Activated T-helper 1 cell treated with anti-CD3 and anti-CD28 coated beads, Interleukin-12 subunit alpha, Interleukin-12 subunit beta, Interleukin-2, Interleukin-4 antibody, amounts not matched to agents 30 ng/mL and 10 ng/mL and 1 ng/mL, durations not matched to agents 14 hours and 24 hours and 36 hours (primary cell): ENCODE measurements around the gene KCTD2. TPM values are rescaled to one million over a fixed set of nuclear protein-coding genes. Genes with fewer than 3 reads are reported as not detected.
A peak's percentile ranks its signal among the peaks of the same experiment; 100 is the strongest.
"Not testable (repeated sequence)": the region's sequence is repeated elsewhere in the genome, so short reads cannot be mapped to it uniquely, and the experiment has no call there.

Source experiments
- DNase-seq: peaks from one replicate; pipeline ENCODE4 v3.0.0; 2021; ENCODE audit warnings: low spot score
- H3K27ac Mint-ChIP-seq: one replicate; pipeline ENCODE4 v1.8.0; 2021; ENCODE audit warnings: mild to moderate bottlenecking, mixed read lengths
- H3K27me3 Mint-ChIP-seq: one replicate; pipeline ENCODE4 v1.8.0; 2022; ENCODE audit warnings: mild to moderate bottlenecking, moderate library complexity, mixed read lengths; ENCODE audit not compliant: insufficient read depth
- H3K36me3 Mint-ChIP-seq: one replicate; pipeline ENCODE4 v1.8.0; 2021; ENCODE audit warnings: low read depth, mixed read lengths
- H3K4me1 Mint-ChIP-seq: one replicate; pipeline ENCODE4 v1.8.0; 2021; ENCODE audit warnings: low read depth, mixed read lengths
- H3K4me3 Mint-ChIP-seq: one replicate; pipeline ENCODE4 v1.8.0; 2021; ENCODE audit warnings: mild to moderate bottlenecking, moderate library complexity, mixed read lengths
- H3K9me3 Mint-ChIP-seq: one replicate; pipeline ENCODE4 v1.8.0; 2021; ENCODE audit warnings: mixed read lengths
- intact Hi-C: fragments of 100-400 bp; cut with micrococcal nuclease; formaldehyde crosslinking; loops from one replicate; pipeline ENCODE4 v1.15.1; 2024
- total RNA-seq: library from RNA; stranded (reverse); gene quantifications from 2 replicates; pipeline ENCODE4 v1.2.3, GENCODE V29; 2022

The KCTD2 gene, protein sequence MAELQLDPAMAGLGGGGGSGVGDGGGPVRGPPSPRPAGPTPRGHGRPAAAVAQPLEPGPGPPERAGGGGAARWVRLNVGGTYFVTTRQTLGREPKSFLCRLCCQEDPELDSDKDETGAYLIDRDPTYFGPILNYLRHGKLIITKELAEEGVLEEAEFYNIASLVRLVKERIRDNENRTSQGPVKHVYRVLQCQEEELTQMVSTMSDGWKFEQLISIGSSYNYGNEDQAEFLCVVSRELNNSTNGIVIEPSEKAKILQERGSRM
- 21.2 and 22.6 TPM in 2 replicates for total RNA-seq

- H3K4me1 Mint-ChIP-seq = peaks cover 34% of the 10 kb centered on the region
- intact Hi-C loops = loop anchor here (1.0 to 5.0 kb wide), 11 partner anchors 11 to 358 kb away; partner anchors contain the start of genes ARMC7, FDXR, GGA3 and GRB2
- H3K36me3 Mint-ChIP-seq = peaks cover 7% of the 10 kb centered on the region
- H3K9me3 Mint-ChIP-seq = no peaks in the 10 kb centered on the region
- peak within 1 kb of the TSS; percentile 100 for H3K4me3 Mint-ChIP-seq
- H3K27me3 Mint-ChIP-seq = no peaks in the 10 kb centered on the region
- peak within 1 kb of the TSS; percentile 98 for H3K27ac Mint-ChIP-seq
- peak; percentile 93 for DNase-seq
Observed at GRCh38 chr17:75046407-75047289, at the start of gene KCTD2, which contains the start of gene ATP5PD. Gene KCTD2 (plus strand): TSS chr17:75047225. CDS start chr17:75047251, 26 bp downstream. Gene ATP5PD (minus strand): TSS chr17:75046969. CDS start chr17:75042650, 4,319 bp downstream.

- Mint-ChIP-seq H3K36me3 (no peaks in the 10 kb centered on the region), H3K4me1 (no peaks in the 10 kb centered on the region), H3K4me3 (no peak overlapping the region), H3K27ac (no peak overlapping the region), H3K27me3 (peaks cover 9% of the 10 kb centered on the region), H3K9me3 (no peaks in the 10 kb centered on the region)
- intact Hi-C loops = no loop called here
- no peak for DNase-seq
Observed at GRCh38 chr17:74998783-74999182, 48.2 kb upstream of the KCTD2 start.

GRCh38 chr17:74999523-74999922 lies 47.5 kb upstream of the KCTD2 start:
- Mint-ChIP-seq H3K4me1 (no peaks in the 10 kb centered on the region), H3K27ac (no peak overlapping the region), H3K36me3 (no peaks in the 10 kb centered on the region), H3K4me3 (no peak overlapping the region), H3K9me3 (no peaks in the 10 kb centered on the region), H3K27me3 (peaks cover 9% of the 10 kb centered on the region)
- no peak for DNase-seq
- intact Hi-C loops = no loop called here

GRCh38 chr17:75001915-75002843 lies 44.8 kb upstream of the KCTD2 start:
- Mint-ChIP-seq H3K9me3 (no peaks in the 10 kb centered on the region), H3K27me3 (peaks cover 4% of the 10 kb centered on the region), H3K4me1 (no peaks in the 10 kb centered on the region), H3K4me3 (no peak overlapping the region), H3K27ac (no peak overlapping the region), H3K36me3 (no peaks in the 10 kb centered on the region)
- intact Hi-C loops = no loop called here
- no peak for DNase-seq

- no peaks in the 10 kb centered on the region for H3K36me3 Mint-ChIP-seq
- no peaks in the 10 kb centered on the region for H3K4me1 Mint-ChIP-seq
- H3K4me3 Mint-ChIP-seq = no peak overlapping the region
- no peak for DNase-seq
- no peaks in the 10 kb centered on the region for H3K9me3 Mint-ChIP-seq
- H3K27ac Mint-ChIP-seq = no peak overlapping the region
- no peaks in the 10 kb centered on the region for H3K27me3 Mint-ChIP-seq
- intact Hi-C loops = no loop called here
Observed at GRCh38 chr17:75003070-75003956, 43.7 kb upstream of the KCTD2 start.

DNA sequence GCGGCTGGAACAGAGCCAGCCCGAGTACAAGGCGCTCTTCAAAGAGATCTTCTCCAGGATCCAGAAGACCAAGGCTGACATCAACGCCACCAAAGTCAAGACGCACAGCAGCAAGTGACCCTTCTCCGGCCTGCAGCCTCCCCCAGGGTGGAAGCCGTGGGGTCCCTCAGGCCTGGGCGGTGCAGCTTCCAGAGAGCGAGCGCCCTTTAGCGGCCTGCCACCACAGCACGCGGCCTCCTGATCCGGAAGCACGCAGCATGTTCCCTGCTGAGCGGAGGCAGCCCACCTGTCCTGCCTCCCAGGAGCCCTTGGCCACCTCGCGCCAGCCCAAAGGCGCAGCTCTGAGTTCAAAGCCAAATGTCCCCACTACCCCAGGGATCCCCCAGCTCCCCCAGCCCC lies 43.1 kb upstream of the KCTD2 start:
- H3K36me3 Mint-ChIP-seq = no peaks in the 10 kb centered on the region
- DNase-seq = no peak

DNA sequence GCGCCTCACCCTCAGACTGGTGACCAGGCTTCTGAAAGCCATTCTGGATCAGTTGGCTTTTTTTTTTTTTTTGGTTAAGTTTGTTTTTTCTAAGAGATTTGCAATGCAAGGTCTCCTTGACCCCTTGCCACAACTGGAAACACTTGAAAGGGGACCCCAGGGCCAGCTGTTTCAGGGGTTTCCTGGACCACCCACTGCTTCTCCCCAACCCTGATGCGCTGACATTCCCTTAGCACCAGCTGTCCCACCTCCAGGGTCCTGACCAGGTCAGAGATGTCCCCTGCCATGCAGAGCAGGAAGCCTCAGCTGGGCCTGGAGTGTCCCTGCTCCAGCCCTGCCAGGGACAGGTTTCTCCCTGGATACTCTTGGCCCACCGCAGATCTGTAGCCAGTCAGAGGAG lies 42.7 kb upstream of the KCTD2 start:
- no peak overlapping the region for H3K27ac Mint-ChIP-seq
- intact Hi-C loops = no loop called here
- H3K4me3 Mint-ChIP-seq = no peak overlapping the region
- H3K27me3 Mint-ChIP-seq = no peaks in the 10 kb centered on the region
- H3K4me1 Mint-ChIP-seq = no peaks in the 10 kb centered on the region
- no peaks in the 10 kb centered on the region for H3K36me3 Mint-ChIP-seq
- H3K9me3 Mint-ChIP-seq = no peaks in the 10 kb centered on the region
- DNase-seq = no peak

More for the DNA sequence above, 43.1 kb upstream of the KCTD2 start:
- Mint-ChIP-seq H3K4me3 (no peak overlapping the region), H3K4me1 (no peaks in the 10 kb centered on the region), H3K9me3 (no peaks in the 10 kb centered on the region), H3K27me3 (no peaks in the 10 kb centered on the region), H3K27ac (no peak overlapping the region)
- intact Hi-C loops = no loop called here

- Mint-ChIP-seq H3K4me1 (no peaks in the 10 kb centered on the region), H3K27ac (no peak overlapping the region), H3K4me3 (no peak overlapping the region), H3K36me3 (no peaks in the 10 kb centered on the region), H3K9me3 (no peaks in the 10 kb centered on the region), H3K27me3 (no peaks in the 10 kb centered on the region)
- intact Hi-C loops = no loop called here
- no peak for DNase-seq
Observed at GRCh38 chr17:75005291-75005690, 41.7 kb upstream of the KCTD2 start.

DNA sequence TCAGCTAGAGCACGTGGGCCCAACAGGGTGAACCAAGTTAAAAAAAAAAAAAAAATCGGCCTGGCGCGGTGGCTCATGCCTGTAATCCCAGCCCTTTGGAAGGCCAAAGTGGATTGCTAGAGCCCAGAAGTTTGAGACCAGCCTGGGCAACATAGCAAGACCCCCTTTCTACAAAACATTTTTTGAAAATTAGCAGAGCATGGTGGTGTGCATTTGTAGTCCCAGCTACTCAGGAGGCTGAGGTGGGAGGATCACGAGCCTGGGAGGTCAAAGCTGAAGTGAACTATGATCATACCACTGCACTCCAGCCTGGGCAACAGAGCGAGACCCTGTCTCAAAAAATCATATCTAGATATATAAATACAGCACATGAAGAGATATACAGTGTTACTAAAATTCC lies 40.9 kb upstream of the KCTD2 start:
- H3K27me3 Mint-ChIP-seq, H3K4me3 Mint-ChIP-seq, DNase-seq, H3K9me3 Mint-ChIP-seq, H3K27ac Mint-ChIP-seq, H3K36me3 Mint-ChIP-seq, intact Hi-C loops, H3K4me1 Mint-ChIP-seq: not testable (repeated sequence)

GRCh38 chr17:75006653-75007052 lies 40.4 kb upstream of the KCTD2 start:
- intact Hi-C loops = no loop called here

DNA sequence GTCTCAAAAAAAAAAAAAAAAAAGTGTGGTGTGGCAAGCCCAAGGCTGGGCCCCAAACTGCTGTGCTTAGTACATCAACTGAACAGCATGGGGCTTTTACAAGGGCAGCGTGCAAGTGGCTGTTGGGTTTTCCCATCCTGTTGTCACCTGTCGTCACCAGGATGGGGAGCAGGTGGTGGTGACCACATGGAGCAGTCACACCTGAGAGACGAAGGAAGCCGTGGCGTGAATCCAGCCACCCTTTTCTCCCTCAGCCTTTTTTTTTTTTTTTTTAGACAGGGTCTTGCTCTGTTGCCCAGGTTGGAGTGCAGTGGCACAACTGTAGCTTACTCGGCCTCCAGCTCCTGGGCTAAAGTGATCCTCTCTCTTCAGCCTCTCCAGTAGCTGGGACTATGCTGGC lies 38.7 kb upstream of the KCTD2 start:
- Mint-ChIP-seq H3K27ac (no peak overlapping the region), H3K36me3 (peaks cover 1% of the 10 kb centered on the region), H3K4me1 (peaks cover 9% of the 10 kb centered on the region), H3K9me3 (no peaks in the 10 kb centered on the region), H3K4me3 (no peak overlapping the region), H3K27me3 (no peaks in the 10 kb centered on the region)
- DNase-seq = no peak
- intact Hi-C loops = no loop called here

More at GRCh38 chr17:75006653-75007052, 40.4 kb upstream of the KCTD2 start:
- Mint-ChIP-seq H3K27me3 (no peaks in the 10 kb centered on the region), H3K36me3 (no peaks in the 10 kb centered on the region), H3K9me3 (no peaks in the 10 kb centered on the region), H3K4me3 (no peak overlapping the region), H3K4me1 (no peaks in the 10 kb centered on the region), H3K27ac (no peak overlapping the region)
- DNase-seq = no peak
